ENCODE measurements around the gene ZEB2.

ZEB2 gene

DNA sequence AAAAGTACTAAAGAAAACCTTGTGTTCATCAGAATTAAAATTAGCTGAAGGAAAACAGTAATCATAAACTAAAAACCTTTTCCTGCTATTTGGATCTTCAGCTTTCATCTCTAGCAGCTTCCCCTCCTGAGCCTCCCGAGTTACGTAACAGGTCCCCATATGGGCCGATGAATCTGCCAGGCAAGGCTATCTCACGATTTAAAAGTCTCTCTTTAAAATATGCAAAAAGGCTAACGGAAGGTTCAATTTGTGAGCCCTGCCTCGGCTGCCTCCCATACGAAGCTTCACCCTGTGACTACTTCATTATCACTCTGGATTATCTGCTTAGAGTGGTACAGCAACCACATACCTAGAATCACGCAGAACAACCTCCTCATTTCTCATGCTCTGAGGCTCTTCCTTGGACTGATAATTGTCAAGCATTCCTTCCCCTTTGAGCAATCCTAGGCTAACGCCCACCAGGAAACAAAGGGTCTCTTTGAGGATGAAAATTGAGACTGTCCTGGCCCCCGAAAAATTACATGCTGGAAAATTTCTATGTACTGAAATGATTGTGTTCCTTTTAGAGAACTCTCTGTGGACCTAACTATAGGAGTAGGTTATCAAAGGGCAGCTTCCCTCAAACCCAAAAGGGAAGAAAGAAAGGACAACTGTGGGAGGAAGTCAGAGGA is 147.4 kb downstream of the ZEB2 start:
- no peaks in the 10 kb centered on the region for H3K79me2 ChIP-seq (ENCODE audit: insufficient read depth, low read length)
- H3K9me2 ChIP-seq (replicated peaks; ENCODE audit: low read depth, low read length) = no peaks in the 10 kb centered on the region
- TF ChIP-seq, protein P1, sequence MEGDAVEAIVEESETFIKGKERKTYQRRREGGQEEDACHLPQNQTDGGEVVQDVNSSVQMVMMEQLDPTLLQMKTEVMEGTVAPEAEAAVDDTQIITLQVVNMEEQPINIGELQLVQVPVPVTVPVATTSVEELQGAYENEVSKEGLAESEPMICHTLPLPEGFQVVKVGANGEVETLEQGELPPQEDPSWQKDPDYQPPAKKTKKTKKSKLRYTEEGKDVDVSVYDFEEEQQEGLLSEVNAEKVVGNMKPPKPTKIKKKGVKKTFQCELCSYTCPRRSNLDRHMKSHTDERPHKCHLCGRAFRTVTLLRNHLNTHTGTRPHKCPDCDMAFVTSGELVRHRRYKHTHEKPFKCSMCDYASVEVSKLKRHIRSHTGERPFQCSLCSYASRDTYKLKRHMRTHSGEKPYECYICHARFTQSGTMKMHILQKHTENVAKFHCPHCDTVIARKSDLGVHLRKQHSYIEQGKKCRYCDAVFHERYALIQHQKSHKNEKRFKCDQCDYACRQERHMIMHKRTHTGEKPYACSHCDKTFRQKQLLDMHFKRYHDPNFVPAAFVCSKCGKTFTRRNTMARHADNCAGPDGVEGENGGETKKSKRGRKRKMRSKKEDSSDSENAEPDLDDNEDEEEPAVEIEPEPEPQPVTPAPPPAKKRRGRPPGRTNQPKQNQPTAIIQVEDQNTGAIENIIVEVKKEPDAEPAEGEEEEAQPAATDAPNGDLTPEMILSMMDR (conservative IDR thresholded peaks at IDR 0.05; ENCODE audit: low read length) = no peak
- TF ChIP-seq EZH2phosphoT487 (IDR thresholded peaks at IDR 0.05; ENCODE audit: borderline replicate concordance) = no peak
- H3K4me2 ChIP-seq (ENCODE audit: low read depth, low read length, poor library complexity, severe bottlenecking) = peak overlapping the region; percentile 1
- peaks cover 61% of the 10 kb centered on the region for H3K4me1 ChIP-seq (ENCODE audit: insufficient read depth, low read length, poor library complexity, severe bottlenecking)
- no peaks in the 10 kb centered on the region for H4K20me1 ChIP-seq (ENCODE audit: insufficient read depth, low read length, poor library complexity, severe bottlenecking)
- 0 out of 2 replicates have a peak overlapping the region, but pooled peaks have one; percentile 15 for H2AFZ ChIP-seq (ENCODE audit: low read length)
- no peaks in the 10 kb centered on the region for H3K9me3 ChIP-seq (ENCODE audit: insufficient read depth, low read depth, low read length)
- no peaks in the 10 kb centered on the region for H3K27me3 ChIP-seq (ENCODE audit: insufficient read depth, low read length, poor library complexity, severe bottlenecking)
- H3F3A ChIP-seq (ENCODE audit: low read depth) = 0 out of 2 replicates have a peak, but pooled peaks cover 3% of the 10 kb centered on the region
- peak overlapping the region; percentile 30 for H3K9ac ChIP-seq (ENCODE audit: low read depth, low read length, poor library complexity, severe bottlenecking)
- H3K36me3 ChIP-seq (ENCODE audit: insufficient read depth, low read length) = no peaks in the 10 kb centered on the region
- no peak overlapping the region for H3K4me3 ChIP-seq (ENCODE audit: low read length, poor library complexity, severe bottlenecking)

- no peak overlapping the region for H2AFZ ChIP-seq (ENCODE audit: low read length)
- H3K9me2 ChIP-seq (replicated peaks; ENCODE audit: low read depth, low read length) = no peaks in the 10 kb centered on the region
- TF ChIP-seq EZH2phosphoT487 (IDR thresholded peaks at IDR 0.05; ENCODE audit: borderline replicate concordance) = no peak
- TF ChIP-seq, protein P1 (conservative IDR thresholded peaks at IDR 0.05; ENCODE audit: low read length) = no peak
- H3K4me3 ChIP-seq (ENCODE audit: low read length, poor library complexity, severe bottlenecking) = peak overlapping the region; percentile 55
- H3K4me2 ChIP-seq (ENCODE audit: low read depth, low read length, poor library complexity, severe bottlenecking) = peak overlapping the region; percentile 66
- 0 out of 2 replicates have a peak, but pooled peaks cover 3% of the 10 kb centered on the region for H3F3A ChIP-seq (ENCODE audit: low read depth)
- H4K20me1 ChIP-seq (ENCODE audit: insufficient read depth, low read length, poor library complexity, severe bottlenecking) = no peaks in the 10 kb centered on the region
- peak overlapping the region; percentile 45 for H3K9ac ChIP-seq (ENCODE audit: low read depth, low read length, poor library complexity, severe bottlenecking)
- H3K79me2 ChIP-seq (ENCODE audit: insufficient read depth, low read length) = no peaks in the 10 kb centered on the region
- no peaks in the 10 kb centered on the region for H3K9me3 ChIP-seq (ENCODE audit: insufficient read depth, low read depth, low read length)
- H3K27me3 ChIP-seq (ENCODE audit: insufficient read depth, low read length, poor library complexity, severe bottlenecking) = no peaks in the 10 kb centered on the region
- H3K36me3 ChIP-seq (ENCODE audit: insufficient read depth, low read length) = no peaks in the 10 kb centered on the region
- peaks cover 57% of the 10 kb centered on the region for H3K4me1 ChIP-seq (ENCODE audit: insufficient read depth, low read length, poor library complexity, severe bottlenecking)
These were observed 148.9 kb downstream of the ZEB2 start for GRCh38 chr2:144370937-144371584.

- Histone ChIP-seq H3K9ac (ENCODE audit: low read depth, low read length, poor library complexity, severe bottlenecking) (peak overlapping the region; percentile 45), H3K9me3 (ENCODE audit: insufficient read depth, low read depth, low read length) (no peaks in the 10 kb centered on the region), H4K20me1 (ENCODE audit: insufficient read depth, low read length, poor library complexity, severe bottlenecking) (no peaks in the 10 kb centered on the region), H3K36me3 (ENCODE audit: insufficient read depth, low read length) (no peaks in the 10 kb centered on the region), H2AFZ (ENCODE audit: low read length) (peak overlapping the region; percentile 18; the same call in 1 of the 2 replicates), H3F3A (ENCODE audit: low read depth) (0 out of 2 replicates have a peak, but pooled peaks cover 3% of the 10 kb centered on the region), H3K4me2 (ENCODE audit: low read depth, low read length, poor library complexity, severe bottlenecking) (no peak overlapping the region), H3K4me3 (ENCODE audit: low read length, poor library complexity, severe bottlenecking) (no peak overlapping the region), H3K79me2 (ENCODE audit: insufficient read depth, low read length) (no peaks in the 10 kb centered on the region), H3K4me1 (ENCODE audit: insufficient read depth, low read length, poor library complexity, severe bottlenecking) (peaks cover 55% of the 10 kb centered on the region), H3K9me2 (replicated peaks; ENCODE audit: low read depth, low read length) (no peaks in the 10 kb centered on the region), H3K27me3 (ENCODE audit: insufficient read depth, low read length, poor library complexity, severe bottlenecking) (no peaks in the 10 kb centered on the region)
- TF ChIP-seq, protein P1 (conservative IDR thresholded peaks at IDR 0.05; ENCODE audit: low read length) = no peak
- no peak for TF ChIP-seq EZH2phosphoT487 (IDR thresholded peaks at IDR 0.05; ENCODE audit: borderline replicate concordance)
These were observed 150.5 kb downstream of the ZEB2 start for GRCh38 chr2:144369416-144369815.

Data from Loucy (cell line).